CD4-positive, alpha-beta T cell treated with Interleukin-12 subunit alpha and Interleukin-12 subunit beta, for 1 hour (primary cell): Measurements from ENCODE around the gene CD28.
"Not testable (repeated sequence)": the region's sequence is repeated elsewhere in the genome, so short reads cannot be mapped to it uniquely, and the experiment has no call there.

Source experiments
- DNase-seq: peaks from one replicate; pipeline ENCODE4 v3.0.0-alpha.2; 2020

Gene CD28

GRCh38 chr2:203688798-203689197, 17.6 kb upstream of the CD28 start:
- no peak for DNase-seq

DNA sequence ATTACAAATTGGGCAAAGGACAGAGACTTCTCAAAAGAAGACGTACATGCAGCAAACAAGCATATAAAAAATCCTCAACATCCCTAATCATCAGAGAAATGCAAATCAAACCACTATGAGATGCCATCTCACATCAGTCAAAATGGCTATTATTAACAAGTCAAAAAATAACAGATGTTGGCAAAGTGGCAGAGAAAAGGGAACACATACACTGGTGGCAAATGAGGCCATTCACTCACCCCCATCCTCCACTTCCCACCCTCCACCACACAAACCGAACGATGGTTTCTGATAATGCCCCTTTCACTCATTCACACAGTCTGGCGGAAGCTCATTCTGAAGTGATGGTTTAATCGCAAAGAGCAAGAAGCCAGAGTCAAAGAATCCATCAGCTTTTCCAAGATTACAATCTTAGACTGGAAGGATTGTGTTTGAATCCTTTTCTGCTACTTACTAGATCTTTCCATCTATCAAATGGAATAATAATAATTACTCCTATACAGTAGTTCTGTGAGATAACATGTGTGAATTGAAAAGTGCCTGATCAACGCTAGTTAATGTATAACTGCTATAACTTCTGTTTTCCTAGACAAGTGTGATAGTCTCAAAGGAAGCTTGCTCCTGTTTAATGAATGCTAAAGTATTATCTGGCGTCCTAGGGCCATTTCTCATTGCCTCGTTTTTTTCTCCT, 16.9 kb upstream of the CD28 start:
- no peak for DNase-seq

GRCh38 chr2:203690117-203690431, 16.4 kb upstream of the CD28 start:
- DNase-seq: no peak

GRCh38 chr2:203690441-203691047, 15.9 kb upstream of the CD28 start:
- no peak for DNase-seq

- DNase-seq: no peak
Measured at GRCh38 chr2:203691149-203691548, 15.3 kb upstream of the CD28 start.

- no peak for DNase-seq
Measured at GRCh38 chr2:203692031-203692710, 14.3 kb upstream of the CD28 start.

DNA sequence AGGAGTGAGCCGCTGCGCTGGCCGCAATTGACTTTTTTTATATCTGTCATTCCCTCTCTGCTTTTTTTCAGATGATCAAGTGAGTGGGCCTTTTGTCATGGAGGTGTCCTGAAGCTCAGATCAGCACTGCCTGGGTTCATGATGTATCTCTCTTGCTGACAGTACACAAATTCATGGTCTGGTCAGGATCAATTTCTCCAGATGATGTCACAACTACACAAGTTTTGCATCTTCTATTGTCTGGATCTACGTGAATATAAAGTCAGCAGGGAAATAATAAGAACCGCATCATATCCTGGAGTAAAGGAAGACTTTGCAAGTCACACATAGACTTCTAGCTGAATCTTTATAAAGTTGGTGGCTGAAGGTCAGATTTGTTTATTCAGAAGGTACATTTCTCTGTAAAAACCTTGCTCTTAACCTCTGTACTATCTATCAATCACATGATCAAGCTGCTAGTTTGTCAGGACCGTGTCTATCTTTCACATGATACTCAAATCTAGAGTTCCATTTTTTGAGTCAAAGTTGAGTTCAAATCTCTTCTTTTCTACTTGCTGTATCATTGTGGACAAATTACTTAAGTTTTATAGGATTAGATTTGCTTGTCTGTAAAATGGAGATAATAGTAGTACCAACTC, 13.1 kb upstream of the CD28 start:
- no peak for DNase-seq

DNA sequence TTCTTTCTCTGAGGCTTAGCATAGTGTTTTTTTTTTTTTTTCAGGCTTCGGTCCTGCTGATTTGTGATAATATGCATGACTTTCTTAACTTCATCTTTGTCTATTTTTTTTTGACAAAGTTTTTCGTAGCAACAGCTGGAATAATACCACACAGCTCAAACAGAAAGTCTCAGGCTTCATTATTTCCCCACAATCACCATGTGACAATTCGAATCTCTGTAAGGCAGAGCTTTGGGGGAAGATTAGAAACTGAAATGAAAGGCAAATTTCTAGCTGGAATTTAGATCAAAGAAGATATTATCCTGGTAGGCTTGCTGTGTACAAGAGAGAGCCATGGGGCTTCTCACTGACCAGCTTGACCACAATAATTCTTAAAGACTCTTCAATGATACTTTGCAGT, 12.2 kb upstream of the CD28 start:
- no peak for DNase-seq

- DNase-seq: no peak
Measured at GRCh38 chr2:203697190-203697589, 9.2 kb upstream of the CD28 start.

DNA sequence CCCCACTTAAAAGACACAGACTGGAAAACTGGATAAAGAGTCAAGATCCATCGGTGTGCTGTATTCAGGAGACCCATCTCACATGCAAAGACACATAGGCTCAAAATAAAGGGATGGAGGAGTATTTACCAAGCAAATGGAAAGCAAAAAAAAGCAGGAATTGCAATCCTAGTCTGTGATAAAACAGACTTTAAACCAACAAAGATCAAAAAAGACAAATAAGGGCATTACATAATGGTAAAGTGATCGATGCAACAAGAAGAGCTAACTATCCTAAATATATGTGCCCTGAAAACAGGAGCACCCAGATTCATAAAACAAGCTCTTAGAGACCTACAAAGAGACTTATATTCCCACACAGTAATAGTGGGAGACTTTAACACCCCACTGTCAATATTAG, 8.7 kb upstream of the CD28 start:
- DNase-seq: not testable (repeated sequence)

GRCh38 chr2:203698410-203698809, 8.0 kb upstream of the CD28 start:
- not testable (repeated sequence) for DNase-seq

- DNase-seq: no peak
Measured at GRCh38 chr2:203704430-203704829, 2.0 kb upstream of the CD28 start.

- peak; percentile 59 for DNase-seq
Measured at GRCh38 chr2:203705178-203705577, 1.3 kb upstream of the CD28 start.

DNA sequence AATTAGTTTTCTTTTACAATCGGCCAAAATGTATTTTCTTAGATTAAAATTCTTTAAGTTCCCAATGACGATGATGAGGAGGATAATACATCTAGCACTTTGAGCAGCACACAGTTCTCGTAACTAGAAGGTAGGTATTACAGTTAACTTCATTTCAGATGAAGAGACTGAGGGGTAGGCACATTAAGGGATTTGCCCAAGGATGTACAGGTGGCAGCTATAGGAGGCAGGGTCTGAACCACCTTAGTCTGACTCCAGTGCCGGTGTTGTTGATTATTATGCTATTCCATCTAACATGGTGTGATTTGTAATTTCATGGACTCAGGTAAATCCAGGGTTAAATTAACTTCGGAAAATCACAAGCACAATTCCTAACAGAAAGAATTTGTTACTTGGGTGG, 1.1 kb downstream of the CD28 start:
- DNase-seq: no peak

GRCh38 chr2:203708846-203709396, 2.5 kb downstream of the CD28 start:
- DNase-seq: no peak

- DNase-seq: no peak
Measured at GRCh38 chr2:203709416-203710040, 3.1 kb downstream of the CD28 start.

DNA sequence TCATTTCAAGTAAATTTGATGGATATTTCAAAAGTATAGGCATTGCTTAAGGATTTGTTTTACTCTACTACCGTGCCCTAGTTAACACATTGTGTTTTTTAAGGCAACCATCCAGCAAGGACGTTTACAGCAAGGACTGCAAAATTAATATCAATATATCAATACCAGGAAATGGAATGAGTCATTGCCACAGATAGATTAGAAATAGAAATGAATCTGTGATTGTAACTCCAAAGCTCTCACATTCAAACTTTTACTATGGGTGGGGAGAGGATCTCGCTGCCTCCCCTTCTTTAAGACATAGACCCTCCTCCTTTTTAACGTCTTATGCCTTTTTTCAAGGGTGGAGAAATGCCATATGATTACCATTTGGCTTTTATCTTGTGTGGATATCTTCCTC, 3.8 kb downstream of the CD28 start:
- no peak for DNase-seq

GRCh38 chr2:203710952-203711351, 4.5 kb downstream of the CD28 start:
- no peak for DNase-seq

- DNase-seq: no peak
Measured at GRCh38 chr2:203711399-203711798, 5.0 kb downstream of the CD28 start.

GRCh38 chr2:203713381-203713780, 6.9 kb downstream of the CD28 start:
- no peak for DNase-seq

GRCh38 chr2:203714112-203714511, 7.7 kb downstream of the CD28 start:
- no peak for DNase-seq

DNA sequence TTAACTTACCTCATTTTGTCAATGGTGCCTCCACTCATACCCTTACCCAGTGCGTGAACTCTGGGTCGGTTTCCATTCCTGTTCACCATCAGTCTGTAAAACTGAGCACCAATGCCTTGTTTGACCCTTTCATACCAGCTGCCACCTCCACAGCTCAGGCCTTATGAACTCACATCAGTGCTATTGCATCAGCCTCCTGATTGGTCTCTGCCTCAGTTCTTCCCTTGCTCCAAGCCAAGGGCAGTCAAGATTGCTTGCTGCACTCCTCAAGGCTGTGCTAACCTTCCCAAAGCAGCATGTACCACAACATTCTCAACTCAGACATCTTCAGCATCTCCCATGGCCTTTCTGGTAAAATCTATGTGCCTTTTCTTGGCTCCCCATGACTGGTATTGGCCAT, 9.3 kb downstream of the CD28 start:
- DNase-seq: no peak

- peak; percentile 78 for DNase-seq
Measured at GRCh38 chr2:203718087-203718486, 11.6 kb downstream of the CD28 start.
